CD4-positive, alpha-beta T cell treated with Interferon gamma for 1 hour (primary cell): ENCODE measurements around the gene ATP6V1G1.
A peak's percentile ranks its signal among the peaks of the same experiment; 100 is the strongest.
"Not testable (repeated sequence)": the region's sequence is repeated elsewhere in the genome, so short reads cannot be mapped to it uniquely, and the experiment has no call there.

Source experiments
- DNase-seq: peaks from one replicate; pipeline ENCODE4 v3.0.0-alpha.2; 2020

The ATP6V1G1 gene

GRCh38 chr9:114580609-114581193 is 6.9 kb upstream of the ATP6V1G1 start:
- no peak for DNase-seq

DNA sequence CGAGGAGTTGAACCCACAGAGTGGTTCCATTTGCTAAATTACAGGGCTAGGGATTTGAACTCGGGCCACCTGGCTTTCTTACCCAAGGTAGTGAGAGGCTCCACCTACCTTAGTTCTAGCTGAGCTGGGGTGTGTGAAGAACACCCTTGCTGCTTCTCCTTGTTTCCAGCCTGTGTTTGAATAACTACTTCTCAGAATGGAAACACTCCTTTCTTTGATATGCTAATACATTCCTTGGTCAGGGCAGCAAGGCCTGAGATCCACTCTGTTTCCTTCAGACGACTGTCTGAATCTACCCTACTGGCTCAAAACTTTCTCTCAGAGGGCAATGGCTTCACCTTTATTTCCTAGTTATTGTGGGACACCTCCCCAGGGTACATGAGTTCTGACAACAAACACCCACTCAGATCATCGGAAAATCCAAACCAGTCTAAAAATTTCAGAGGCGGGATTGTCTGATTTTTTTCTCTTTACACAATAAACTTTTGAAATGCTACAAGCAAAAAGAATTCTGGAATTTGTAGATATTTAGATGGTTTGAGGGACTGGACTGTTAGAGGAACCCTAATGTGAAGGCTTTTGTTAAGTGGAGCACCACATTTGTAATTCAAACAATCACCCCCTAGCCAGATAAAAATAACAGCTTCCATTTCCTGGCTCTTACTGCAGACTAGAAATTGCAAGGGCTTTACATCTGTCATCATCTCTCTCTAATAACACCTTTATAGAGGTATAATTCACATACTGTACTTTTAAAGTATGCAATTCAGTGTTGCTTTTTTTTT is 4.0 kb upstream of the ATP6V1G1 start:
- DNase-seq: no peak

- DNase-seq: peak; percentile 29
Observed at GRCh38 chr9:114588210-114588609, 641 bp downstream of the ATP6V1G1 start.

- DNase-seq: no peak
Observed at GRCh38 chr9:114588651-114589526, 1.3 kb downstream of the ATP6V1G1 start.

GRCh38 chr9:114590328-114590727 is 2.8 kb downstream of the ATP6V1G1 start:
- DNase-seq: no peak

- no peak for DNase-seq
Observed at GRCh38 chr9:114591291-114591787, 3.8 kb downstream of the ATP6V1G1 start.

- no peak for DNase-seq
Observed at GRCh38 chr9:114591849-114592248, 4.3 kb downstream of the ATP6V1G1 start.

DNA sequence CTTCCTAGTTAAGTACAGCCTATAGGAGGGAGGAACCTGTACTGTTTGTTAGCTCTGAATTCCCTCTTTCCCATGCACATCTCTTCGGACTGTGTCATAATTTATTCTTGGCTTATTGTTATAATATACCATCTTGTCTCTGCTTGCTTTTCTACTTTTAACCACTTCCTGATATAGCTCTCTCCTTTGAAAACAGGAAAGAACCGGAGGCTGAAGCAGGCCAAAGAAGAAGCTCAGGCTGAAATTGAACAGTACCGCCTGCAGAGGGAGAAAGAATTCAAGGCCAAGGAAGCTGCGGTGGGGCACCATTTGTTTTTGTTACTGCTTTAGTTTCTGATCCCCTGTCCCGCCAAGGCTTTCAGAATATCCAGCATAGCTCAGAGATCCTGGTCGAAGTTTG is 4.8 kb downstream of the ATP6V1G1 start:
- peak; percentile 57 for DNase-seq

DNA sequence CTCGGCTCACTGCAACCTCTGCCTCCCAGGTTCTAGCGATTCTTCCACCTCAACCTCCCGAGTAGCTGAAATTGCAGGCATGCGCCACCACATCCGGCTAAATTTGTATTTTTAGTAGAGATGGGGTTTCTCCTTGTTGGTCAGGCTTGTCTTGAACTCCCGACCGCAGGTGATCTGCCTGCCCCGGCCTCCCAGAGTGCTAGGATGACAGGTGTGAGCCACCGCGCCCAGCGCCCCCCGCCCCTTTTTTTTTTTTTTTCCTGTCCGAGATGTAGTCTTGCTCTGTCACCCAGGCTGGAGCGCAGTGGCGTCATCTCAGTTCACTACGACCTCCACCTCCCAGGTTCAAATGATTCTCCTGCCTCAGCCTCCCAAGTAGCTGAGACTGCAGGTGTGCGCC is 6.6 kb downstream of the ATP6V1G1 start:
- no peak for DNase-seq

DNA sequence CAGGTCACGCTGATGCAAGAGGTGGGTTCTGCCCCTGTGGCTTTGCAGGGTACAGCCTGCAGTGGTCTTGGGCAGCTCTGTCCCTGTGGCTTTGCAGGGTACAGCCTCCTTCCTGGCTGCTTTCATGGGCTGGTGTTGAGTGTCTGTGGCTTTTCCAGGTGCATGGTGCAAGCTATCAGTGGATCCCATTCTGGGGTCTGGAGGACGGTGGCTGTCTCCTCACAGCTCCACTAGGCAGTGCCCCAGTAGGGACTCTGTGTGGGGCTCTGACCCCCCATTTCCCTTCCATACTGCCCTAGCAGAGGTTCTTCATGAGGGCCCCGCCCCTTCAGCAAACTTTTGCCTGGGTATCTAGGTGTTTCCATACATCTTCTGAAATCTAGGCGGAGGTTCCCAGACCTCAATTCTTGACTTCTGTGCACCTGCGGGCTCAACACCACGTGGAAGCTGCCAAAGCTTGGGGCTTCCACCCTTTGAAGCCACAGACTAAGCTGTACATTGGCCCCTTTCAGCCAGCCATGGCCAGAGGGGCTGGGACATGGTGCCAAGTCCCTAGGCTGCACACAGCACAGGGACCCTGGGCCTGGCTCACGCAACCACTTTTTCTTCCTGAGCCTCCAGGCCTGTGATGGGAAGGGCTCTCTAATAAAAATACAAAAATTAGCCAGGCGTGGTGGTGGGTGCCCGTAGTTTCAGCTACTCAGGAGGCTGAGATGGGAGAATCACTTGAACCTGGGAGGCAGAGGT is 13.1 kb downstream of the ATP6V1G1 start:
- DNase-seq: not testable (repeated sequence)

GRCh38 chr9:114601787-114602186 is 14.2 kb downstream of the ATP6V1G1 start:
- DNase-seq: not testable (repeated sequence)

GRCh38 chr9:114602620-114603019 is 15.1 kb downstream of the ATP6V1G1 start:
- no peak for DNase-seq

DNA sequence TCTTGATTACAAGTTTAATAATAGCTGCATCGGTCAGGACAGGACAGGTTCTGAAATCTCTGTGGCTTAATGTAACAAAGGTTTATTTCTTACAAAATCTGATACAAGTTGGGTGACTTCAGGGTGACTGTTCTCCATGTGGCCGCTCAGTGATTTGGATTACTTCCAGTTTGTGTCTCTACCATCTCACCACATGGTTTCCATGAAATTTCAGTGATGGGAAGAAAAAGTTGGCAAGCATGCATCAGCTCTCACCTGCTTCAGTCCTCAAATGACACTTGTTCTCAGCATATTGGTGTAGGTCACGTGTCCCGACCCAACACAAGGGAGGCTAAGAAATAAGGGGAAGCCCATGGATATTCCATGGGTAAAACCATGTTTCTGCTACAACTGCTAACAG is 15.7 kb downstream of the ATP6V1G1 start:
- no peak for DNase-seq

DNA sequence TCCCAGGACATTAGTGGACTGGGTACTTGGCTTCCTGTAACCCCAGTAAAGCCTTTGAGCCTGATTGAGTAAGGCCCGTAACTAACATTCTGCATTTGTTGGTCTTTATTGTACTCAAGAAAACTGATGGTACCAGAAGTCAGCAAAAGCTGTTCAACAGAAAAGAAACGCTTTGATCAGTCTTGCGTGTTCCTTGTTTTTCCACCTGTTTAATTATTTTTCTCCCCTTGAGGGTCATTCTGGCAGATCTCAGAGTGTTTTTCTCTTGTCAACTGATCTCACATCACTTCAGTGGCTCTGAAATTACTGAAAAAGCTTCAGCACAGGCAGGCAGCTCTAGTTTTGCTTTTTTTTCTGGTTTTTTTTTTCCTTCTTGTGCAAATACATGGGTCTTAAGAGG is 17.4 kb downstream of the ATP6V1G1 start:
- DNase-seq: no peak

GRCh38 chr9:114606068-114606467 is 18.5 kb downstream of the ATP6V1G1 start:
- DNase-seq: no peak

- no peak for DNase-seq
Observed at GRCh38 chr9:114606597-114607207, 19.1 kb downstream of the ATP6V1G1 start.

GRCh38 chr9:114607671-114608524 is 20.3 kb downstream of the ATP6V1G1 start:
- DNase-seq: no peak

GRCh38 chr9:114608525-114608796 is 20.9 kb downstream of the ATP6V1G1 start:
- no peak for DNase-seq

GRCh38 chr9:114611516-114612271 is 24.1 kb downstream of the ATP6V1G1 start:
- DNase-seq: peak; percentile 33

GRCh38 chr9:114612272-114612923 is 24.8 kb downstream of the ATP6V1G1 start:
- no peak for DNase-seq
